ENCODE measurements around the gene SLC7A7. TPM values are rescaled to one million over a fixed set of nuclear protein-coding genes. Genes with fewer than 3 reads are reported as not detected.
A peak's percentile ranks its signal among the peaks of the same experiment; 100 is the strongest.

SLC7A7 gene
- total and polyA plus RNA-seq, 5 donors from 2014 or later: 0.21 to 0.61 (median 0.50) TPM; not detected in 1

DNA sequence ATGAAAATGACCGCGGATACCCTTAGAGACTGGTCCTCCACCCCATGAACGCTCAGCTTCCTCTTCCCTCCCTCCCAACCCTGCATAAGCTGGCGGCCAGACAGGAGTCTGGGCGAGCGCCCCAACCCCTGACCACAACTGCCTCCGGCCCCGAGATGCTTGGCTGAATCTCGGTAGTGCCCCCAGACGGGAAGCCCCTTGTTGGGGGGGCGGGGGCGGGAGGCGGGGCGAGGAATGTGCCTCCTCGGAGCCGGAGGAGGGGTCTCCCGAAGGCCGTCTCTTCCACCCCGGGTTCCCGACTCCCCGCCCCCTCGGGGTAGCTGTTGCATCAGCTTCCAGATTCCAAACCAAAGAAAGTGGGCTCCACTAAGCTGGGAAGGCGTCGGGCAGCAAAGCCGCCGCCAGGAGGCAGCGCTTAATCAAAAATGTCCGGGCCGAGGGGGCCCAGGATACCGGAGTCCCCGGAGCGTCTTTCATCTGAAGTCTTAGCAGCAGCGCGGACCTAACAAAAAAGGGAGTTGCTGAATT is 7.4 kb upstream of the SLC7A7 start:
- Mint-ChIP-seq H3K9me3 (peaks cover 0 to 2% (median 0%) of the 10 kb centered on the region in 7 donors), H3K4me1 (peaks cover 10 to 34% (median 22%) of the 10 kb centered on the region in 4 donors), H3K36me3 (no peaks in the 10 kb centered on the region), H3K4me3 (peak overlapping the region; percentile 36 to 88 (median 72)), H3K27me3 (peaks cover 34% of the 10 kb centered on the region), H3K27ac (peak overlapping the region in 1 of 3 donors; percentile 78)
- peaks cover 6% of the 10 kb centered on the region for H3K27me3 ChIP-seq (ENCODE audit: control insufficient read depth, insufficient read depth, low read length)
- ATAC-seq (ENCODE audit: low read depth in 2 of 2): peak; percentile 85 to 87
- H3K4me1 ChIP-seq (ENCODE audit: control insufficient read depth, insufficient read depth, low read length, poor library complexity, severe bottlenecking): peaks cover 10% of the 10 kb centered on the region
- H3K9me3 ChIP-seq (ENCODE audit: control insufficient read depth in 2 of 2, low read length in 2 of 2): no peaks in the 10 kb centered on the region
- H3K4me3 ChIP-seq (ENCODE audit: low read depth, low read length): peak overlapping the region; percentile 68
- H3K27ac ChIP-seq (ENCODE audit: insufficient read depth, low read length, poor library complexity, severe bottlenecking): no peak overlapping the region
- H3K36me3 ChIP-seq (ENCODE audit: control insufficient read depth, insufficient read depth, low read length): no peaks in the 10 kb centered on the region
- DNase-seq: peak; percentile 60 to 78 (median 63)

GRCh38 chr14:22822016-22822570 is 6.9 kb upstream of the SLC7A7 start:
- Histone ChIP-seq H3K4me3 (ENCODE audit: low read depth, low read length) (no peak overlapping the region), H3K27ac (ENCODE audit: insufficient read depth, low read length, poor library complexity, severe bottlenecking) (no peak overlapping the region), H3K9me3 (ENCODE audit: control insufficient read depth in 2 of 2, low read length in 2 of 2) (no peaks in the 10 kb centered on the region), H3K27me3 (ENCODE audit: control insufficient read depth, insufficient read depth, low read length) (peaks cover 6% of the 10 kb centered on the region), H3K4me1 (ENCODE audit: control insufficient read depth, insufficient read depth, low read length, poor library complexity, severe bottlenecking) (peaks cover 10% of the 10 kb centered on the region), H3K36me3 (ENCODE audit: control insufficient read depth, insufficient read depth, low read length) (no peaks in the 10 kb centered on the region)
- no peak overlapping the region for H3K27ac Mint-ChIP-seq
- H3K27me3 Mint-ChIP-seq: peaks cover 36% of the 10 kb centered on the region
- peak overlapping the region in 1 of 4 donors; percentile 46 for H3K4me3 Mint-ChIP-seq
- no peak for DNase-seq
- H3K4me1 Mint-ChIP-seq: peaks cover 10 to 34% (median 23%) of the 10 kb centered on the region in 4 donors
- ATAC-seq (ENCODE audit: low read depth in 2 of 2): no peak
- H3K36me3 Mint-ChIP-seq: no peaks in the 10 kb centered on the region
- H3K9me3 Mint-ChIP-seq: peaks cover 0 to 3% (median 0%) of the 10 kb centered on the region in 7 donors

- no peaks in the 10 kb centered on the region for H3K9me3 ChIP-seq (ENCODE audit: control insufficient read depth in 2 of 2, low read length in 2 of 2)
- DNase-seq (no peak), ATAC-seq (ENCODE audit: low read depth in 2 of 2) (no peak)
- peaks cover 10% of the 10 kb centered on the region for H3K4me1 ChIP-seq (ENCODE audit: control insufficient read depth, insufficient read depth, low read length, poor library complexity, severe bottlenecking)
- H3K4me3 ChIP-seq (ENCODE audit: low read depth, low read length): no peak overlapping the region
- H3K4me3 Mint-ChIP-seq: peak overlapping the region in 2 of 4 donors; percentile 21 to 35
- H3K9me3 Mint-ChIP-seq: peaks cover 0 to 3% (median 0%) of the 10 kb centered on the region in 7 donors
- peaks cover 36% of the 10 kb centered on the region for H3K27me3 Mint-ChIP-seq
- no peak overlapping the region for H3K27ac ChIP-seq (ENCODE audit: insufficient read depth, low read length, poor library complexity, severe bottlenecking)
- H3K36me3 ChIP-seq (ENCODE audit: control insufficient read depth, insufficient read depth, low read length): no peaks in the 10 kb centered on the region
- no peak overlapping the region for H3K27ac Mint-ChIP-seq
- peaks cover 10 to 34% (median 23%) of the 10 kb centered on the region in 4 donors for H3K4me1 Mint-ChIP-seq
- no peaks in the 10 kb centered on the region for H3K36me3 Mint-ChIP-seq
- peaks cover 6% of the 10 kb centered on the region for H3K27me3 ChIP-seq (ENCODE audit: control insufficient read depth, insufficient read depth, low read length)
Measured at GRCh38 chr14:22821193-22822015, 6.2 kb upstream of the SLC7A7 start.

DNA sequence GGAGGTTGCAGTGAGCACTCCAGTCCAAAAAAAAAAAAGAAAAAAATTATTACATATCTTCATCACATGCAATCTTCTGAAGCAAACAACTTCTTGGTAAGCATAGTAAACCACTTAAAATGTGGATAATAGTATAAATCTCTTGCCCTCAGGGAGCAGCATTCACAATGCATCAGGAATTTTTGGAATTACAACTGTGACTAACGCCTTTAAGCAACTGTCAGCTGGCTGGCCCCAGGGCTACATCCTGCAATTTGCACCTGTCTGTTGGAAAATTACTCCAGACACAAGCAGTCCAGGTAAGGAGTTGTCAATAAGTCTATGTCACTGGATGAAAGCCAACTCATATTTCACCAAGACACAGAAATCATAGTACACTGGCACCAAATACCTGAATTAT is 5.5 kb upstream of the SLC7A7 start:
- ATAC-seq (ENCODE audit: low read depth in 2 of 2): no peak
- H3K4me3 Mint-ChIP-seq: no peak overlapping the region

DNA sequence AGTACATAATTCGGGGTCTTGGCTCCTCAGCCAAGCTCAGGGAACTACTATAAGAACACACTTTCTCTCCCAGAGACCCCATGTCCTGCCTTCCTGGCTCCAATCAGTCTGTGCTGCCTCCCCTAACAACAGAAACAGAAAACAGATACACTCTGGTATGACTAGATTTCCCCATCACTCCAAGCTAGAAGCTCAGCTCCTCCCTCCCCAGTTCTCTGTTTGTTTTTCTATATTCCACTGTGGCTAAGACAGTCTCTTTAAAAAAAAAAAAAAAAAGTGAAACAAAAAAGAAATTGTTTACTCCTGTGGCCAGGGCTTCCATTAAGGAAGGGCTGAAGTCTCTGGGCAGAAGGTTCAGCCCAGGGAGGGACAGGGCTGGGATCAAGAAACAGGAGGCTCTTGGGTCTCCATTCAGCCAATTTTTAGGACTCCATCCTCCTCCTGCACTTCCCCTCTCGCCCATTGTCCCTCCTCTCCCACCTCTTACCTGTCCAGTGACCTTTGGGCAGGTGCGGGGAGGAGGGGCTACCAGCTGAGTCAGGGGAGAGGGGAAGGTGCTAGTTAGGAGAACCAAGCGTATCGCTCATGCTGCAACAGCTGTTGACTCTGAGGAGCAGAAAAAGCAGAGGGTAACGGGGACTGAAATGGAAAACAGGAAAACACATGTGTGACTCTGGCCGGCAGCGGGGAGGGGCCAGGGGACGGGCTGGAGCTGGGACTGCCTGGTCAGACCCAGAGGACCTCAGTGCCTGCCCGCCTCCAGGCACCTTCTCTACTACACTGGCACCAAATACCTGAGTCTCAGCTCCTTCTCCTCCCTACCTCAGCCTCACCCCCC is 4.1 kb upstream of the SLC7A7 start:
- Histone ChIP-seq H3K4me1 (ENCODE audit: control insufficient read depth, insufficient read depth, low read length, poor library complexity, severe bottlenecking) (peaks cover 10% of the 10 kb centered on the region), H3K36me3 (ENCODE audit: control insufficient read depth, insufficient read depth, low read length) (no peaks in the 10 kb centered on the region), H3K27ac (ENCODE audit: insufficient read depth, low read length, poor library complexity, severe bottlenecking) (no peak overlapping the region), H3K9me3 (ENCODE audit: control insufficient read depth in 2 of 2, low read length in 2 of 2) (no peaks in the 10 kb centered on the region), H3K27me3 (ENCODE audit: control insufficient read depth, insufficient read depth, low read length) (peaks cover 6% of the 10 kb centered on the region), H3K4me3 (ENCODE audit: low read depth, low read length) (no peak overlapping the region)
- H3K27me3 Mint-ChIP-seq: peaks cover 34% of the 10 kb centered on the region
- no peak overlapping the region for H3K4me3 Mint-ChIP-seq
- peaks cover 0 to 3% (median 0%) of the 10 kb centered on the region in 7 donors for H3K9me3 Mint-ChIP-seq
- no peaks in the 10 kb centered on the region for H3K36me3 Mint-ChIP-seq
- no peak overlapping the region for H3K27ac Mint-ChIP-seq
- DNase-seq (no peak), ATAC-seq (ENCODE audit: low read depth in 2 of 2) (no peak)
- H3K4me1 Mint-ChIP-seq: peaks cover 10 to 37% (median 20%) of the 10 kb centered on the region in 4 donors

More for the DNA sequence above, 5.5 kb upstream of the SLC7A7 start:
- Histone ChIP-seq H3K27ac (ENCODE audit: insufficient read depth, low read length, poor library complexity, severe bottlenecking) (no peak overlapping the region), H3K4me3 (ENCODE audit: low read depth, low read length) (no peak overlapping the region), H3K4me1 (ENCODE audit: control insufficient read depth, insufficient read depth, low read length, poor library complexity, severe bottlenecking) (peaks cover 10% of the 10 kb centered on the region), H3K27me3 (ENCODE audit: control insufficient read depth, insufficient read depth, low read length) (peaks cover 6% of the 10 kb centered on the region), H3K9me3 (ENCODE audit: control insufficient read depth in 2 of 2, low read length in 2 of 2) (no peaks in the 10 kb centered on the region), H3K36me3 (ENCODE audit: control insufficient read depth, insufficient read depth, low read length) (no peaks in the 10 kb centered on the region)
- peaks cover 10 to 37% (median 26%) of the 10 kb centered on the region in 4 donors for H3K4me1 Mint-ChIP-seq
- no peak for DNase-seq
- H3K9me3 Mint-ChIP-seq: peaks cover 0 to 3% (median 0%) of the 10 kb centered on the region in 7 donors
- no peaks in the 10 kb centered on the region for H3K36me3 Mint-ChIP-seq
- peaks cover 37% of the 10 kb centered on the region for H3K27me3 Mint-ChIP-seq
- H3K27ac Mint-ChIP-seq: no peak overlapping the region

DNA sequence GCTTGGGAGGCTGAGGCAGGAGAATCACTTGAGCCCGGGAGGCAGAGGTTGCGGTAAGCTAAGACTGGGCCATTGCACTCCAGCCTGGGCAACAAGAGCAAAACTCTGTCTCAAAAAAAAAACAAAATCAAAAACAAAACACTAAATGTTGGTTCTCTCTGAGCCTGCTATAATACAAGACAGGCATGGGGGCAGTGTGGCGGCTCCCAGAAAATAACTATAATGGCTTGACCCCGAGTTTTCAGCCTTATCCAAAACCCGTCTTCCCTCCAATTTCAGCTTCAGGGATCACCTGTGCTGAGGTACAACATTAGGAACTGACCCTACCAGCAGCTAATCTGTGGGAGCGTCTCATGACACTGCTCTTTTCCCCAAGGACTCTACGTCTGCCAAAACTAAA is 862 bp downstream of the SLC7A7 start:
- H3K4me1 Mint-ChIP-seq: peaks cover 0 to 24% (median 10%) of the 10 kb centered on the region in 4 donors

DNA sequence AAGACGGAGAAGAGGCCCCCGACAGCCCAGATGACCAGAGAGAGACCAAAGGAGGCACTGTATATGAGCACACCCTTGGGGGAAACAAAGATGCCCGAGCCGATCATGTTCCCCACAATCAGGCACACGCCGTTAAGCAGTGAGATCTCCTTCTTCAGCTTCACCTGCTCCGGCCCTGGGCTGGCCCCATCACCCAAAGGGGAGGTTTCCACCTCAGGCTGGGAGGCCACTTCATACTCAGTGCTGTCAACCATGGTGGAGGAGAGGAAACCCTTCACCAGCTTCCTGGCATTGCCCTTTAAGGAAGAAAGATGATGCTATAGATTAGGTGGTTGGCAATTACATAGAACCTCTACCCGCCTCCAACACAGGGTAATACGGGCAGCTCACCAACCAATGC is 2.1 kb downstream of the SLC7A7 start:
- DNase-seq: no peak
- no peaks in the 10 kb centered on the region for H3K4me1 ChIP-seq (ENCODE audit: control insufficient read depth, insufficient read depth, low read length, poor library complexity, severe bottlenecking)
- H3K27me3 ChIP-seq (ENCODE audit: control insufficient read depth, insufficient read depth, low read length): no peaks in the 10 kb centered on the region
- peaks cover 0 to 18% (median 9%) of the 10 kb centered on the region in 4 donors for H3K4me1 Mint-ChIP-seq
- H3K27ac ChIP-seq (ENCODE audit: insufficient read depth, low read length, poor library complexity, severe bottlenecking): no peak overlapping the region
- no peak for ATAC-seq (ENCODE audit: low read depth in 2 of 2)
- no peaks in the 10 kb centered on the region for H3K36me3 ChIP-seq (ENCODE audit: control insufficient read depth, insufficient read depth, low read length)
- no peak overlapping the region for H3K4me3 ChIP-seq (ENCODE audit: low read depth, low read length)
- peak overlapping the region in 1 of 4 donors; percentile 48 for H3K4me3 Mint-ChIP-seq
- H3K27ac Mint-ChIP-seq: no peak overlapping the region
- H3K27me3 Mint-ChIP-seq: peaks cover 21% of the 10 kb centered on the region
- no peaks in the 10 kb centered on the region for H3K9me3 ChIP-seq (ENCODE audit: control insufficient read depth in 2 of 2, low read length in 2 of 2)
- peaks cover 0 to 1% (median 0%) of the 10 kb centered on the region in 7 donors for H3K9me3 Mint-ChIP-seq
- H3K36me3 Mint-ChIP-seq: no peaks in the 10 kb centered on the region

More for the DNA sequence above, 862 bp downstream of the SLC7A7 start:
- Mint-ChIP-seq H3K36me3 (no peaks in the 10 kb centered on the region), H3K4me3 (no peak overlapping the region), H3K27me3 (peaks cover 23% of the 10 kb centered on the region), H3K27ac (no peak overlapping the region), H3K9me3 (peaks cover 0 to 1% (median 0%) of the 10 kb centered on the region in 7 donors)
- DNase-seq (no peak), ATAC-seq (ENCODE audit: low read depth in 2 of 2) (no peak)
- Histone ChIP-seq H3K4me3 (ENCODE audit: low read depth, low read length) (no peak overlapping the region), H3K36me3 (ENCODE audit: control insufficient read depth, insufficient read depth, low read length) (no peaks in the 10 kb centered on the region), H3K27ac (ENCODE audit: insufficient read depth, low read length, poor library complexity, severe bottlenecking) (no peak overlapping the region), H3K27me3 (ENCODE audit: control insufficient read depth, insufficient read depth, low read length) (no peaks in the 10 kb centered on the region), H3K4me1 (ENCODE audit: control insufficient read depth, insufficient read depth, low read length, poor library complexity, severe bottlenecking) (no peaks in the 10 kb centered on the region), H3K9me3 (ENCODE audit: control insufficient read depth in 2 of 2, low read length in 2 of 2) (no peaks in the 10 kb centered on the region)
